Stomach (tissue), 9 donors: ENCODE data around the gene PRDX4. TPM values are rescaled to one million over a fixed set of nuclear protein-coding genes. Genes with fewer than 3 reads are reported as not detected.
A peak's percentile ranks its signal among the peaks of the same experiment; 100 is the strongest.
"Not testable (repeated sequence)": the region's sequence is repeated elsewhere in the genome, so short reads cannot be mapped to it uniquely, and the experiment has no call there.

Experiments used
- DNase-seq, 2 donors: peaks; one replicate each; pipeline versions ENCODE4 v3.0.0 to v3.0.0-alpha.2; 2013 to 2019
- H3K27ac ChIP-seq, 5 donors: fragments of 200-600 bp in 4 of 5; sonication (generic) in 4 of 5; one replicate each; pipeline ENCODE4 v1.5.1; 2013 to 2019; ENCODE audit warnings: mild to moderate bottlenecking in 1 of 5, moderate library complexity in 1 of 5
- H3K27me3 ChIP-seq, 3 donors: fragments of 200-600 bp; sonication (generic); one replicate each; pipeline ENCODE4 v1.5.1; 2017 to 2019; ENCODE audit warnings: mixed run types in 1 of 3
- H3K36me3 ChIP-seq, 4 donors: fragments of 200-600 bp; sonication (generic); 1 replicate in 3 of 4; 2 replicates in 1 of 4; pipeline ENCODE4 v1.5.1; 2016 to 2019
- H3K4me1 ChIP-seq, 4 donors: fragments of 200-600 bp; sonication (generic); one replicate each; pipeline ENCODE4 v1.5.1; 2016 to 2019
- H3K4me3 ChIP-seq, 4 donors: fragments of 200-600 bp; sonication (generic) in 3 of 4; one replicate each; pipeline ENCODE4 v1.5.1; 2016 to 2019; ENCODE audit warnings: mild to moderate bottlenecking in 1 of 4
- H3K9me3 ChIP-seq, 4 donors: fragments of 200-600 bp; sonication (generic); one replicate each; pipeline ENCODE4 v1.5.1; 2016 to 2019
- EP300 ChIP-seq: sonication (generic); formaldehyde crosslinking; IDR thresholded peaks from one replicate; pipeline ENCODE4 v1.6.1; 2017; ENCODE audit warnings: antibody characterized with exemption
- POLR2A ChIP-seq, 4 donors: fragments of 450-650 bp; IDR thresholded peaks; one replicate each; pipeline ENCODE4 v1.6.1; 2016; ENCODE audit warnings: antibody characterized with exemption in 4 of 4, control low read depth in 2 of 4, mild to moderate bottlenecking in 1 of 4, moderate library complexity in 1 of 4
- POLR2AphosphoS5 ChIP-seq, 3 donors: sonication (generic); formaldehyde crosslinking; IDR thresholded peaks; one replicate each; pipeline ENCODE4 v1.6.1; 2016; ENCODE audit warnings: antibody characterized with exemption in 3 of 3
- WGBS, 5 donors: extraction: QIAGEN DNeasy Blood & Tissue Kit in 3 of 5; methylation state at CpG; one replicate each; pipeline versions ENCODE4 v1.1.5 to v1.1.7; 2013 to 2018; 5-methylcytosine and 5-hydroxymethylcytosine counted together
- intact Hi-C: fragments of 100-400 bp; cut with DNase I; formaldehyde crosslinking; loops from one replicate; pipeline ENCODE4 v1.15.1; 2023; ENCODE audit warnings: low total_unique reads
- polyA plus RNA-seq, 3 donors: library from polyadenylated mRNA; stranded (reverse); fragments of 200-250 nt; gene quantifications; one replicate each; pipeline ENCODE4 v1.2.3, GENCODE V29; 2013
- total RNA-seq, 5 donors: library from RNA; depleted of rRNA; stranded (reverse); fragments of >200 nt; gene quantifications; one replicate each; pipeline versions ENCODE4 v1.1.0 to v1.2.3, GENCODE V29; 2014 to 2016
- TF ChIP-seq, protein P1 (sequence below), 7 experiments: fragments of 450-650 bp in 4 of 7; fragments of 200-600 bp in 3 of 7; sonication (generic) in 3 of 7; IDR thresholded peaks; one replicate each; pipeline ENCODE4 v1.5.1; 2016 to 2019; ENCODE audit warnings: antibody characterized with exemption in 7 of 7, control low read depth in 2 of 7, mild to moderate bottlenecking in 1 of 7
- donor health status: healthy with polysubstance abuse.
- donor health status: Bipolar disorder and iron deficiency.
- donor health status: healthy.

Gene PRDX4
- total and polyA plus RNA-seq, 8 donors = 8.2 to 143 (median 77.7) TPM

DNA sequence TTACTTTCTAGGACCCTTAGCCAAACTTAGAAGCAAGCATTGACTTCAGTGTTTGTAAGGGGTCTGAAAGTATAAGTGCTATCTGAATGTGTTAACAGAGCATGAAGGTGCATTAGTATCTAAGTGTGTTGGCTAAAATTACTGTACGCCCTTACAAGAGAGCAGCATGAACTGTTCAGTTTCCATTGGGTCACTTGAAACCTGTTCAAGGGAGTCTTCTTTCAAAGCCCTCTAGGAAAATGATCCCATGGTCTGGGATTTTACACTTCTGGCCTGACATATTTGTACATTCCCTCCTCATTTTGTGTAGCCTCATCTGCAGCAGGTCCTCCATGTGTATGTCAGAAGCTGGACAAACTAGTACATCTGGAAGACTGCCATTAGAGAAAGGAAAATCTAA, 3.2 kb downstream of the PRDX4 start:
- Histone ChIP-seq H3K4me1 (peaks cover 0 to 16% (median 0%) of the 10 kb centered on the region in 4 donors), H3K27me3 (peaks cover 0 to 5% (median 0%) of the 10 kb centered on the region in 3 donors), H3K4me3 (no peak overlapping the region), H3K36me3 (peaks cover 0 to 15% (median 5%) of the 10 kb centered on the region in 4 donors), H3K27ac (no peak overlapping the region), H3K9me3 (peaks cover 0 to 6% (median 2%) of the 10 kb centered on the region in 4 donors)
- 78 to 100% (median 85%) methylated on average over 1 of the region's 1 CpG for WGBS, 5 donors
- intact Hi-C loops = no loop called here
- DNase-seq = no peak
- TF ChIP-seq EP300 = no peak
- TF ChIP-seq, protein P1, sequence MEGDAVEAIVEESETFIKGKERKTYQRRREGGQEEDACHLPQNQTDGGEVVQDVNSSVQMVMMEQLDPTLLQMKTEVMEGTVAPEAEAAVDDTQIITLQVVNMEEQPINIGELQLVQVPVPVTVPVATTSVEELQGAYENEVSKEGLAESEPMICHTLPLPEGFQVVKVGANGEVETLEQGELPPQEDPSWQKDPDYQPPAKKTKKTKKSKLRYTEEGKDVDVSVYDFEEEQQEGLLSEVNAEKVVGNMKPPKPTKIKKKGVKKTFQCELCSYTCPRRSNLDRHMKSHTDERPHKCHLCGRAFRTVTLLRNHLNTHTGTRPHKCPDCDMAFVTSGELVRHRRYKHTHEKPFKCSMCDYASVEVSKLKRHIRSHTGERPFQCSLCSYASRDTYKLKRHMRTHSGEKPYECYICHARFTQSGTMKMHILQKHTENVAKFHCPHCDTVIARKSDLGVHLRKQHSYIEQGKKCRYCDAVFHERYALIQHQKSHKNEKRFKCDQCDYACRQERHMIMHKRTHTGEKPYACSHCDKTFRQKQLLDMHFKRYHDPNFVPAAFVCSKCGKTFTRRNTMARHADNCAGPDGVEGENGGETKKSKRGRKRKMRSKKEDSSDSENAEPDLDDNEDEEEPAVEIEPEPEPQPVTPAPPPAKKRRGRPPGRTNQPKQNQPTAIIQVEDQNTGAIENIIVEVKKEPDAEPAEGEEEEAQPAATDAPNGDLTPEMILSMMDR (IDR thresholded peaks at IDR 0.05) = no peak
- TF ChIP-seq POLR2A (IDR thresholded peaks at IDR 0.05) = no peak
- TF ChIP-seq POLR2AphosphoS5 (IDR thresholded peaks at IDR 0.05) = no peak

DNA sequence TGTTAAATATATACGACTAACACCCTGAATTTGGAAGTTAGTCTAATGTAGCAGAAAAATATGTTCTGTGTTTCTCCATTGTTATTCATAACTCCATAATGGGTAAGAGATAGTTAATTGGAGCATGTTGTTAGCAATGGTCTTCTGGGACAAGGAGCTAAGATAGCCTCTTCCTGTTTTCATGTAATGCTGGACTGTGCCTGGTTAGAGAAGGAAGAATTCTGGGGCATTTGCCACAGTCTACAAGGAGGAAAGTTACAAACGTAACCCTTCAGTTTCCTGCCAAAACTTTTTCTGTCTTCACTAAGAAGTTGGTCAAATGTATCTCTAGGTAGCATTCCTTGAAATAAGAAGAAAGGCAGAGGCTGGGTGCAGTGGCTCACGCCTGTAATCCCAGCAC, 5.8 kb downstream of the PRDX4 start:
- H3K4me1 ChIP-seq = peaks cover 0 to 10% (median 0%) of the 10 kb centered on the region in 4 donors
- no peaks in the 10 kb centered on the region for H3K9me3 ChIP-seq
- intact Hi-C loops = no loop called here
- no peak for DNase-seq
- no peak overlapping the region for H3K4me3 ChIP-seq
- H3K27me3 ChIP-seq = no peaks in the 10 kb centered on the region
- H3K27ac ChIP-seq = no peak overlapping the region
- TF ChIP-seq, protein P1 (IDR thresholded peaks at IDR 0.05) = no peak
- TF ChIP-seq POLR2A (IDR thresholded peaks at IDR 0.05) (no peak), EP300 (no peak), POLR2AphosphoS5 (IDR thresholded peaks at IDR 0.05) (no peak)
- 59 to 86% (median 71%) methylated on average over 3 of the region's 3 CpGs for WGBS, 5 donors
- H3K36me3 ChIP-seq = peaks cover 0 to 36% (median 24%) of the 10 kb centered on the region in 4 donors

DNA sequence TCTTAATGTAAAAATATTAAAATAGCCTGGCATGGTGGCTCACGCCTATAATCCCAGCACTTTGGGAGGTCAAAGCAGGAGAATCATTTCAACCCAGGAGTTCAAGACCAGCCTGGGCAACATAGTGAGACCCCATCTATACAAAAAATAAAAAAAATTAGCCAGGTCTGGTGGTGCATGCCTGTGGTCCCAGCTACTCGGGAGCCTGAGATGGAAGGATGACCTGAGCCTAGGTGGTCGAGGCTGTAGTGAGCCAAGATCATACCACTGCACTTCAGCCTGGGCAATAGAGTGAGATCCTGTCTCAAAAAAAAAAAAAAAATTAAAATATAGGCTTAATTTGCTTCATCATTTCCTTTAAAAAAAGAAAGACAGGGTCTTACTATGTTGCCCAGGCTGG, 9.2 kb downstream of the PRDX4 start:
- DNase-seq, intact Hi-C loops, H3K27me3 ChIP-seq, H3K4me3 ChIP-seq, H3K9me3 ChIP-seq, H3K27ac ChIP-seq, H3K4me1 ChIP-seq: not testable (repeated sequence)
- peaks cover 0 to 50% (median 37%) of the 10 kb centered on the region in 4 donors for H3K36me3 ChIP-seq
- 73 to 97% (median 96%) methylated on average over 3 of the region's 3 CpGs for WGBS, 5 donors

DNA sequence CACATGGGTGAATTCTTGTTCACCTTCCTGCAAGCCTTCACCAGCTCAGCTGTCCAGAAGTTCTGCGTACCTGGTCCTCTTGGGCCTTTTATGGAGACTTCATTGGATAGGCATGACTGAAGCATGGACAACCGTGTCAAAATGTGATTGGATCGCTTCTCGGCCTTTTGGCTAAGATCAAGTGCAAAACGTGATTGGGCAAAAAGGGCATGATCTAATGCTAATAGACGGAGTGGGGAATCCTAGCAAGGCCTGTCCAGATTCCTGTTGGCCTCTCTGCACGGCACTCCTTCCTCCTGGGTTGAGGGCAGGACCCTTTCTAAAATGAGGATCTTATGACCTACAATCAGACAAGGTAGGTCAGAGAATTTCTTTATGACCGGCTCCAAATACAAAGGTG, 24.9 kb downstream of the PRDX4 start:
- WGBS, 5 donors = 65 to 74% (median 73%) methylated on average over 8 of the region's 8 CpGs
- Histone ChIP-seq H3K4me3 (no peak overlapping the region), H3K27ac (no peak overlapping the region), H3K27me3 (no peaks in the 10 kb centered on the region), H3K4me1 (peaks cover 0 to 7% (median 0%) of the 10 kb centered on the region in 4 donors), H3K9me3 (no peaks in the 10 kb centered on the region), H3K36me3 (peaks cover 0 to under 1% (median 0%) of the 10 kb centered on the region in 4 donors)
- intact Hi-C loops = loop anchor here (10.0 kb wide), 1 partner anchor 213 kb away; the partner anchor contains the start of genes APOO and CXorf58
- DNase-seq = no peak
- TF ChIP-seq EP300 = no peak
- no peak for TF ChIP-seq POLR2A (IDR thresholded peaks at IDR 0.05)
- no peak for TF ChIP-seq POLR2AphosphoS5 (IDR thresholded peaks at IDR 0.05)

DNA sequence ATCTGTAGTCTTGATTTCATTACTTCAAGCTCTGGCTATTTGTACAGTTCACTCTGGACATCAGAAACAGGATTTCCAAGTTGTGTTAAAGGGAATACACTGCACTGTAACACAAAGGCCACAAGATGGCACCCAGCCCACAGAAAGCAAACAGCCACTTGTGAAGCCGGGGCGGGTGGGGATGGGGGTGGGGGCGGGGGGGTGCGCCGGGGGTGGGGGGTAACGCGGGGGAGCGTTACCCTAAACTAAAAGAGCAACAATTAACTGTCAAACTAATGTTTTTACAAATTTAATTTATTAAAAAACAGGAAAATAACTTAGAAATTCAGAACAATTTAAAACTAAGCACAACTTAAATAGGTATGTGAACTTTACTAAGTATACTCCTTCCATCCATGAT, 27.3 kb downstream of the PRDX4 start:
- H3K9me3 ChIP-seq = no peaks in the 10 kb centered on the region
- DNase-seq = peak; percentile 64 to 83
- 0 to 7% (median 4%) methylated on average over 6 to 8 of the region's 8 CpGs for WGBS, 5 donors
- TF ChIP-seq, protein P1 (IDR thresholded peaks at IDR 0.05) = peak in 4 of 7 experiments; percentile 9 to 56 (median 30)
- no peak for TF ChIP-seq POLR2A (IDR thresholded peaks at IDR 0.05)
- H3K4me3 ChIP-seq = no peak overlapping the region
- no peaks in the 10 kb centered on the region for H3K27me3 ChIP-seq
- H3K27ac ChIP-seq = no peak overlapping the region
- peaks cover 0 to 7% (median 0%) of the 10 kb centered on the region in 4 donors for H3K4me1 ChIP-seq
- intact Hi-C loops = loop anchor here (10.0 kb wide), 1 partner anchor 210 kb away; the partner anchor contains the start of genes APOO and CXorf58
- H3K36me3 ChIP-seq = no peaks in the 10 kb centered on the region
